Esophagus (tissue), 2 donors: ENCODE measurements around the gene OR52E1. TPM values are rescaled to one million over a fixed set of nuclear protein-coding genes. Genes with fewer than 3 reads are reported as not detected.
"Not testable (repeated sequence)": the region's sequence is repeated elsewhere in the genome, so short reads cannot be mapped to it uniquely, and the experiment has no call there.

ENCODE experiments used
- H3K27ac ChIP-seq, 2 donors: one replicate each; pipeline ENCODE4 v1.5.1; 2013; ENCODE audit warnings: low read depth in 2 of 2, mild to moderate bottlenecking in 2 of 2, inconsistent platforms in 1 of 2, low read length in 1 of 2, moderate library complexity in 1 of 2
- H3K27me3 ChIP-seq, 2 donors: one replicate each; pipeline ENCODE4 v1.6.1; 2013; ENCODE audit warnings: low read length in 2 of 2, control low read depth in 1 of 2, mild to moderate bottlenecking in 1 of 2; ENCODE audit not compliant: insufficient read depth in 2 of 2, control insufficient read depth in 1 of 2
- H3K36me3 ChIP-seq, 2 donors: one replicate each; pipeline ENCODE4 v1.6.1; 2013; ENCODE audit warnings: low read length in 1 of 2; ENCODE audit not compliant: control insufficient read depth in 2 of 2, insufficient read depth in 2 of 2
- H3K4me1 ChIP-seq, 2 donors: one replicate each; pipeline ENCODE4 v1.6.1; 2013; ENCODE audit warnings: low read length in 1 of 2; ENCODE audit not compliant: control insufficient read depth in 2 of 2, insufficient read depth in 2 of 2
- H3K4me3 ChIP-seq, 2 donors: one replicate each; pipeline ENCODE4 v1.5.1; 2013; ENCODE audit warnings: low read length in 2 of 2, mild to moderate bottlenecking in 2 of 2, low read depth in 1 of 2, moderate library complexity in 1 of 2
- H3K9me3 ChIP-seq, 2 donors: one replicate each; pipeline ENCODE4 v1.6.1; 2013; ENCODE audit warnings: mild to moderate bottlenecking in 2 of 2, low read depth in 1 of 2, low read length in 1 of 2, moderate library complexity in 1 of 2; ENCODE audit not compliant: control insufficient read depth in 2 of 2, insufficient read depth in 1 of 2
- WGBS, 2 donors: extraction: QIAGEN DNeasy Blood & Tissue Kit; methylation state at CpG; one replicate each; pipeline ENCODE4 v1.1.7; 2013; 5-methylcytosine and 5-hydroxymethylcytosine counted together
- polyA plus RNA-seq, 2 donors: library from polyadenylated mRNA; stranded (reverse); fragments of 200-250 nt; gene quantifications; one replicate each; pipeline ENCODE4 v1.2.3, GENCODE V29; 2013
- donor health status: healthy with polysubstance abuse.
- donor health status: Bipolar disorder and iron deficiency.

Gene OR52E1
- polyA plus RNA-seq, 2 donors = not detected

- not testable (repeated sequence) for H3K9me3 ChIP-seq, H3K36me3 ChIP-seq, H3K4me1 ChIP-seq, H3K27ac ChIP-seq, H3K27me3 ChIP-seq, H3K4me3 ChIP-seq
- WGBS, 2 donors = 64 to 77% methylated on average over 5 of the region's 5 CpGs
Observed at GRCh38 chr11:5058679-5059078, 10.7 kb upstream of the OR52E1 start.

- WGBS, 2 donors = 88 to 91% methylated on average over 3 of the region's 3 CpGs
- Histone ChIP-seq H3K27ac (no peak within 1 kb of the TSS), H3K9me3 (no peaks in the 10 kb centered on the region), H3K27me3 (no peaks in the 10 kb centered on the region), H3K4me1 (no peaks in the 10 kb centered on the region), H3K4me3 (no peak within 1 kb of the TSS), H3K36me3 (no peaks in the 10 kb centered on the region)
Observed at GRCh38 chr11:5059391-5059790, 10.0 kb upstream of the OR52E1 start, which contains the start of gene OR52E2. TSS of gene OR52E2 (minus strand) at chr11:5059627. CDS start at chr11:5059627, 0 bp downstream.

- 26 to 29% methylated on average over 1 of the region's 1 CpG for WGBS, 2 donors
- no peaks in the 10 kb centered on the region for H3K9me3 ChIP-seq
Observed at GRCh38 chr11:5065027-5065426, 4.3 kb upstream of the OR52E1 start.

GRCh38 chr11:5071799-5072198 is 2.4 kb downstream of the OR52E1 start:
- 53 to 57% methylated on average over 3 of the region's 3 CpGs for WGBS, 2 donors
- Histone ChIP-seq H3K4me3 (no peak overlapping the region), H3K9me3 (no peaks in the 10 kb centered on the region), H3K27me3 (no peaks in the 10 kb centered on the region), H3K27ac (no peak overlapping the region), H3K4me1 (no peaks in the 10 kb centered on the region), H3K36me3 (no peaks in the 10 kb centered on the region)

More at GRCh38 chr11:5065027-5065426, 4.3 kb upstream of the OR52E1 start:
- Histone ChIP-seq H3K4me1 (no peaks in the 10 kb centered on the region), H3K27ac (no peak overlapping the region), H3K27me3 (no peaks in the 10 kb centered on the region), H3K4me3 (no peak overlapping the region), H3K36me3 (no peaks in the 10 kb centered on the region)

GRCh38 chr11:5081405-5081804 is 12.0 kb downstream of the OR52E1 start:
- no peak overlapping the region for H3K27ac ChIP-seq
- H3K27me3 ChIP-seq = no peaks in the 10 kb centered on the region
- H3K9me3 ChIP-seq = no peaks in the 10 kb centered on the region
- H3K4me1 ChIP-seq = no peaks in the 10 kb centered on the region
- no peak overlapping the region for H3K4me3 ChIP-seq
- no peaks in the 10 kb centered on the region for H3K36me3 ChIP-seq
- 69% methylated on average over 2 of the region's 2 CpGs for WGBS, 2 donors

- Histone ChIP-seq H3K9me3 (no peaks in the 10 kb centered on the region), H3K27me3 (no peaks in the 10 kb centered on the region), H3K4me1 (no peaks in the 10 kb centered on the region), H3K27ac (no peak overlapping the region), H3K4me3 (no peak overlapping the region), H3K36me3 (no peaks in the 10 kb centered on the region)
Observed at GRCh38 chr11:5083602-5084001, 14.2 kb downstream of the OR52E1 start.

- H3K9me3 ChIP-seq = no peaks in the 10 kb centered on the region
Observed at GRCh38 chr11:5088556-5088955, 19.2 kb downstream of the OR52E1 start.

GRCh38 chr11:5090668-5091067 is 21.3 kb downstream of the OR52E1 start:
- Histone ChIP-seq H3K27ac (no peak overlapping the region), H3K27me3 (no peaks in the 10 kb centered on the region), H3K4me1 (no peaks in the 10 kb centered on the region), H3K4me3 (no peak overlapping the region), H3K9me3 (no peaks in the 10 kb centered on the region), H3K36me3 (no peaks in the 10 kb centered on the region)
- WGBS, 2 donors = 83 to 84% methylated on average over 1 of the region's 1 CpG

More at GRCh38 chr11:5088556-5088955, 19.2 kb downstream of the OR52E1 start:
- Histone ChIP-seq H3K4me1 (no peaks in the 10 kb centered on the region), H3K27me3 (no peaks in the 10 kb centered on the region), H3K36me3 (no peaks in the 10 kb centered on the region), H3K4me3 (no peak overlapping the region), H3K27ac (no peak overlapping the region)

GRCh38 chr11:5092821-5093585 is 23.6 kb downstream of the OR52E1 start:
- 78 to 80% methylated on average over 8 of the region's 8 CpGs for WGBS, 2 donors
- Histone ChIP-seq H3K4me1 (no peaks in the 10 kb centered on the region), H3K27ac (no peak overlapping the region), H3K4me3 (no peak overlapping the region), H3K9me3 (no peaks in the 10 kb centered on the region), H3K27me3 (no peaks in the 10 kb centered on the region), H3K36me3 (no peaks in the 10 kb centered on the region)

- no peak overlapping the region for H3K27ac ChIP-seq
- 66 to 67% methylated on average over 2 of the region's 2 CpGs for WGBS, 2 donors
Observed at GRCh38 chr11:5096011-5096410, 26.6 kb downstream of the OR52E1 start.

More at GRCh38 chr11:5096011-5096410, 26.6 kb downstream of the OR52E1 start:
- Histone ChIP-seq H3K27me3 (no peaks in the 10 kb centered on the region), H3K36me3 (no peaks in the 10 kb centered on the region), H3K9me3 (no peaks in the 10 kb centered on the region), H3K4me3 (no peak overlapping the region), H3K4me1 (no peaks in the 10 kb centered on the region)
